Natural killer cell (primary cell): Measurements from ENCODE around the gene THOC1. TPM values are rescaled to one million over a fixed set of nuclear protein-coding genes. Genes with fewer than 3 reads are reported as not detected.

Experiments
- ATAC-seq, 3 donors: fragments of 150-1000 bp in 2 of 3; fragments of 200-7000 bp in 1 of 3; cut with Tn5 transposase; 1 replicate in 1 of 3; 2 replicates in 2 of 3; pipeline ENCODE4 v1.10.0; 2021; ENCODE audit warnings: mild to moderate bottlenecking in 2 of 3, moderate library complexity in 2 of 3
- DNase-seq, 2 donors: peaks; one replicate each; pipeline versions ENCODE4 v3.0.0 to v3.0.0-alpha.2; 2013 to 2021; ENCODE audit warnings: mixed read lengths in 1 of 2
- H3K27ac ChIP-seq: one replicate; pipeline ENCODE4 v1.5.1; 2013; ENCODE audit warnings: mild to moderate bottlenecking, low read length
- H3K27me3 ChIP-seq: one replicate; pipeline ENCODE4 v1.6.1; 2013; ENCODE audit warnings: low read length; ENCODE audit not compliant: control insufficient read depth, insufficient read depth
- H3K36me3 ChIP-seq: one replicate; pipeline ENCODE4 v1.6.1; 2013; ENCODE audit warnings: low read length; ENCODE audit not compliant: control insufficient read depth, insufficient read depth
- H3K4me1 ChIP-seq: one replicate; pipeline ENCODE4 v1.6.1; 2013; ENCODE audit warnings: low read length; ENCODE audit not compliant: control insufficient read depth, insufficient read depth
- H3K4me3 ChIP-seq: one replicate; pipeline ENCODE4 v1.5.1; 2013; ENCODE audit warnings: low read length
- H3K9me3 ChIP-seq: one replicate; pipeline ENCODE4 v1.6.1; 2013; ENCODE audit warnings: low read length; ENCODE audit not compliant: control insufficient read depth, insufficient read depth
- H3K27ac Mint-ChIP-seq, 2 donors: one replicate each; pipeline ENCODE4 v1.8.0; 2022; ENCODE audit warnings: mild to moderate bottlenecking in 2 of 2, mixed read lengths in 2 of 2, moderate library complexity in 1 of 2
- H3K27me3 Mint-ChIP-seq, 2 donors: one replicate each; pipeline ENCODE4 v1.8.0; 2022; ENCODE audit warnings: low read depth in 2 of 2, mixed read lengths in 2 of 2
- H3K36me3 Mint-ChIP-seq: one replicate; pipeline ENCODE4 v1.8.0; 2022; ENCODE audit warnings: mixed read lengths
- H3K4me1 Mint-ChIP-seq, 2 donors: one replicate each; pipeline ENCODE4 v1.8.0; 2022; ENCODE audit warnings: mixed read lengths in 2 of 2
- H3K4me3 Mint-ChIP-seq: one replicate; pipeline ENCODE4 v1.8.0; 2022; ENCODE audit warnings: mild to moderate bottlenecking, moderate library complexity, mixed read lengths
- H3K9me3 Mint-ChIP-seq, 2 donors: one replicate each; pipeline ENCODE4 v1.8.0; 2022; ENCODE audit warnings: mixed read lengths in 2 of 2
- WGBS: methylation state at CpG from one replicate; pipeline ENCODE4 v1.1.7; 2013; ENCODE audit warnings: missing lambda C conversion rate; ENCODE audit not compliant: insufficient coverage; 5-methylcytosine and 5-hydroxymethylcytosine counted together
- intact Hi-C: fragments of 100-400 bp; cut with micrococcal nuclease; formaldehyde crosslinking; loops from one replicate; pipeline ENCODE4 v1.14.2; 2022
- total RNA-seq, 4 donors: library from RNA; stranded (reverse); fragments of 120-200 nt in 1 of 4; gene quantifications; one replicate each; pipeline versions ENCODE4 v1.2.3 to v1.2.4, GENCODE V29; 2013 to 2022
- TF ChIP-seq, protein P1 (sequence below): fragments of 200-600 bp; IDR thresholded peaks from one replicate; pipeline ENCODE4 v1.8.0; 2022; ENCODE audit warnings: antibody characterized with exemption

THOC1 gene
- total RNA-seq, 3 donors from 2014 or later (not counting 1 experiment from before 2014, with no cell fraction given): 96.4 to 105 (median 96.7) TPM

DNA sequence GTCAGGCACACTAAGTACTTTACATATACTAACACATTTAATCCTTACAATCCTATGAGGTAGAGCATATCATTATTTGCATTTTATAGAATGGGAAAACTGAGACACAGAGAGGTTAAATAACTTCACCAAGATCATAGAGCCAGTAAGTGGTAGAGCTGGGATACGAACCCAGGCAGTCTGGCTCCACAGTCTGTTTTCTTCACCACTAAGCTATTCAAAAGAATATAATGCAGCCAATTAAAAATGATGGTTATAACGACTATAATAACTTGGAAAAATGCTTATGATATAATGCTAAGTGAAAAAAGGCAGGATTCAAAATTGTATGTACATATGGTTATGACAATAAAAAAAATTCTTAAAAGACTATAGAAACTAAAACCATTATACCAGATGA, 7.3 kb downstream of the THOC1 start:
- no peak overlapping the region for H3K27ac Mint-ChIP-seq
- 80% methylated on average over 1 of the region's 2 CpGs for WGBS
- intact Hi-C loops: no loop called here
- H3K4me1 Mint-ChIP-seq: no peaks in the 10 kb centered on the region
- Histone ChIP-seq H3K9me3 (no peaks in the 10 kb centered on the region), H3K4me3 (no peak overlapping the region), H3K36me3 (peaks cover 72% of the 10 kb centered on the region), H3K4me1 (no peaks in the 10 kb centered on the region), H3K27me3 (no peaks in the 10 kb centered on the region), H3K27ac (no peak overlapping the region)
- no peak for DNase-seq
- ATAC-seq: no peak
- no peaks in the 10 kb centered on the region for H3K9me3 Mint-ChIP-seq
- no peak overlapping the region for H3K4me3 Mint-ChIP-seq
- peaks cover 14% of the 10 kb centered on the region for H3K36me3 Mint-ChIP-seq
- no peaks in the 10 kb centered on the region for H3K27me3 Mint-ChIP-seq
- TF ChIP-seq, protein P1, sequence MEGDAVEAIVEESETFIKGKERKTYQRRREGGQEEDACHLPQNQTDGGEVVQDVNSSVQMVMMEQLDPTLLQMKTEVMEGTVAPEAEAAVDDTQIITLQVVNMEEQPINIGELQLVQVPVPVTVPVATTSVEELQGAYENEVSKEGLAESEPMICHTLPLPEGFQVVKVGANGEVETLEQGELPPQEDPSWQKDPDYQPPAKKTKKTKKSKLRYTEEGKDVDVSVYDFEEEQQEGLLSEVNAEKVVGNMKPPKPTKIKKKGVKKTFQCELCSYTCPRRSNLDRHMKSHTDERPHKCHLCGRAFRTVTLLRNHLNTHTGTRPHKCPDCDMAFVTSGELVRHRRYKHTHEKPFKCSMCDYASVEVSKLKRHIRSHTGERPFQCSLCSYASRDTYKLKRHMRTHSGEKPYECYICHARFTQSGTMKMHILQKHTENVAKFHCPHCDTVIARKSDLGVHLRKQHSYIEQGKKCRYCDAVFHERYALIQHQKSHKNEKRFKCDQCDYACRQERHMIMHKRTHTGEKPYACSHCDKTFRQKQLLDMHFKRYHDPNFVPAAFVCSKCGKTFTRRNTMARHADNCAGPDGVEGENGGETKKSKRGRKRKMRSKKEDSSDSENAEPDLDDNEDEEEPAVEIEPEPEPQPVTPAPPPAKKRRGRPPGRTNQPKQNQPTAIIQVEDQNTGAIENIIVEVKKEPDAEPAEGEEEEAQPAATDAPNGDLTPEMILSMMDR: no peak

DNA sequence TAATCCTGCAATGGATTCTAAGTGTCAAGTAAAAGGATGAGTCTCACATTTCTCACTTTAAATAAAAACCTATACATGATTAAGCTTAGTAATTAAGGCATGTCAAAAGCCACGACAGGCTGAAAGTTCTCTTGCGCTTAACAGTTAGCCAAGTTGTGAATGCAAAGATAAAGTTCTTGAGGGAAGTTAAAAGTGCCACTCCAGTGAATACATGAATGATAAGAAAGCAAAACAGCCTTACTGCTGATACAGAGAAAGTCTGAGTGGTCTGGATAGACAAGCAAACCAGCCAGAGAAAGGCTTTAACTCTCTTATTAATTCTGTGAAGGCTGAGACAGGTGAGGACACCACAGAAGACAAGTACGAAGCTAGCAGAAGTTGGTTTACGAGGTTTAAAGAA, 12.7 kb downstream of the THOC1 start:
- H3K4me3 Mint-ChIP-seq: no peak overlapping the region
- WGBS: 98% methylated on average over 4 of the region's 4 CpGs

DNA sequence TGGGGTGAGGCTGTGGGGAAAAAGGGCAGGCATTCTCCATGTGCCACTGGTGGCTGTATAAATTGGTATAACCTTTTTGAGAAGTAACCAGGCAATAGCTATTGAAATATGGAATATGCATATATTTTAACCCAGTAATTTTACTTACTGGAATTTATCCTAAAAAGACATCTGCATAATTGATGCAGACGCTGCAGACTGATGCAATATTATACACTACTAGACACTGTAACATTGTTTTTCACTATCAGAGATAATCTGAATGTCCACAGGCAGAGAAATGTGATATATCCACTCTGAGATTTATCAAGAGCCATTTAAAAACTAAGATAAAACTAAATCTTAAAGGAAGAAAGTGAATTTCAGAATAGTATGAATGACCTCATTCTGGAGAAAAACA, 14.7 kb downstream of the THOC1 start:
- Mint-ChIP-seq H3K27ac (no peak overlapping the region), H3K4me1 (no peaks in the 10 kb centered on the region), H3K4me3 (no peak overlapping the region), H3K36me3 (peaks cover 34% of the 10 kb centered on the region), H3K9me3 (no peaks in the 10 kb centered on the region), H3K27me3 (no peaks in the 10 kb centered on the region)
- WGBS: 100% methylated on average over 1 of the region's 1 CpG
- ATAC-seq (no peak), DNase-seq (no peak)
- H3K4me3 ChIP-seq: no peak overlapping the region
- intact Hi-C loops: no loop called here
- H3K9me3 ChIP-seq: no peaks in the 10 kb centered on the region
- H3K27me3 ChIP-seq: no peaks in the 10 kb centered on the region
- no peaks in the 10 kb centered on the region for H3K4me1 ChIP-seq
- TF ChIP-seq, protein P1: no peak
- H3K36me3 ChIP-seq: peaks cover 78% of the 10 kb centered on the region
- H3K27ac ChIP-seq: no peak overlapping the region

More for the DNA sequence above, 12.7 kb downstream of the THOC1 start:
- ATAC-seq (no peak), DNase-seq (no peak)
- Histone ChIP-seq H3K36me3 (peaks cover 85% of the 10 kb centered on the region), H3K27ac (no peak overlapping the region), H3K4me1 (no peaks in the 10 kb centered on the region), H3K4me3 (no peak overlapping the region), H3K27me3 (no peaks in the 10 kb centered on the region), H3K9me3 (no peaks in the 10 kb centered on the region)
- H3K36me3 Mint-ChIP-seq: peaks cover 36% of the 10 kb centered on the region
- TF ChIP-seq, protein P1: no peak
- no peaks in the 10 kb centered on the region for H3K27me3 Mint-ChIP-seq
- H3K27ac Mint-ChIP-seq: no peak overlapping the region
- no peaks in the 10 kb centered on the region for H3K4me1 Mint-ChIP-seq
- intact Hi-C loops: no loop called here
- H3K9me3 Mint-ChIP-seq: no peaks in the 10 kb centered on the region

DNA sequence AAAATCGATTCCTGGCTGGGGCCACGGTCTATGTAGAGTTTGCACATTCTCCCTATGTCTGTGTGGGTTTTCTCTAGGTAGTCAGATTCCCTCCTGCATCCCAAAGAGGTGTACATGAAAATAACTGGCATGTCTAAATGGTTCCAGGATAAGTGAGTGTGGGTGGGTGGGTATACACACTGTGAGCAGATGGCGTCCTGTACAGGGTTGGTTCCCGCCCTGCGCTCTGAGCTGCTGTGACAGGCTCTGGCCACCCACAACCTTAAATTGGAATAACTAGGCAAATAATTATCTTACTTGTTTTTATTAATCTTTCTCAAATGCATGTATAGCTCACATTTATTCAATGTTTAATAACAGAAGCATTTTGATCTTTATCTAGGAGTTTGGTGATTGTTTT, 16.3 kb downstream of the THOC1 start:
- Histone ChIP-seq H3K4me1 (no peaks in the 10 kb centered on the region), H3K27me3 (no peaks in the 10 kb centered on the region), H3K4me3 (no peak overlapping the region), H3K36me3 (peaks cover 72% of the 10 kb centered on the region), H3K9me3 (no peaks in the 10 kb centered on the region), H3K27ac (no peak overlapping the region)
- TF ChIP-seq, protein P1: no peak
- DNase-seq: no peak
- Mint-ChIP-seq H3K36me3 (peaks cover 25% of the 10 kb centered on the region), H3K9me3 (no peaks in the 10 kb centered on the region), H3K4me3 (no peak overlapping the region), H3K27ac (no peak overlapping the region), H3K4me1 (no peaks in the 10 kb centered on the region), H3K27me3 (no peaks in the 10 kb centered on the region)
- intact Hi-C loops: no loop called here
- WGBS: 93% methylated on average over 3 of the region's 5 CpGs
- no peak for ATAC-seq
